ENCODE results near the gene IL13RA2.
A peak's percentile ranks its signal among the peaks of the same experiment; 100 is the strongest.

The IL13RA2 gene

GRCh38 chrX:114985967-114986592 lies 31.3 kb downstream of the IL13RA2 start:
- no peak for DNase-seq

- DNase-seq, result peak; percentile 51
These were observed 41.1 kb downstream of the IL13RA2 start for GRCh38 chrX:114976292-114976691.

GRCh38 chrX:114973013-114973412 lies 44.4 kb downstream of the IL13RA2 start:
- no peak for DNase-seq

GRCh38 chrX:114970806-114971205 lies 46.6 kb downstream of the IL13RA2 start:
- DNase-seq, result peak; percentile 27

- peak; percentile 0 for DNase-seq
These were observed 53.0 kb downstream of the IL13RA2 start for GRCh38 chrX:114964374-114964773.

GRCh38 chrX:114962209-114962608 lies 55.2 kb downstream of the IL13RA2 start:
- no peak for DNase-seq

GRCh38 chrX:114959729-114960128 lies 57.7 kb downstream of the IL13RA2 start:
- DNase-seq, result peak; percentile 3
